Activated CD4-positive, alpha-beta T cell treated with anti-CD3 and anti-CD28 coated beads, Interleukin-2, amount 50 U/mL, for 48 hours (primary cell): Measurements from ENCODE around the gene EPHA1.
"Not testable (repeated sequence)": the region's sequence is repeated elsewhere in the genome, so short reads cannot be mapped to it uniquely, and the experiment has no call there.

ENCODE experiments used
- DNase-seq, 2 experiments: peaks; one replicate each; pipeline ENCODE4 v3.0.0-alpha.2; 2020

Gene EPHA1

GRCh38 chr7:143401265-143401664 is 7.4 kb downstream of the EPHA1 start:
- DNase-seq, result no peak

DNA sequence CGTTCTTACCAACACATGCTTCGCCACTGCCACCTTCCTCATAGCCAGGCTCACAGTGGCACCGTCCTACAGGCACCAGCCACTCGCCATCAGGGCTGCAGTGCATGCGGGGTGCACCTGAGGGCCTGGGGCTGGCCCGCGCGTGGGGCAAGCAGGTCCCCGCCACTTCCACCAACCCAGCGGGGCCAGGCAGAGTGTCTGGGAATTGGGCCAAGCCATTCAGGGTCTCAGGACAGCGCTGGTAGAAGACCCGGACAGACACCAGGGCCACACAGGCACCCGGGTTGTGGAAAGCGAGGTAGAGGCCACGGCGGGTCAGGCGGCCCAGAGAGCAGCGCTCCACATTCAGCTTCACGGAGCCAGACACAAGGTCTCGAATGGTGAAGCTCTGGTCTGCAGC is 9.0 kb downstream of the EPHA1 start:
- DNase-seq, result no peak

DNA sequence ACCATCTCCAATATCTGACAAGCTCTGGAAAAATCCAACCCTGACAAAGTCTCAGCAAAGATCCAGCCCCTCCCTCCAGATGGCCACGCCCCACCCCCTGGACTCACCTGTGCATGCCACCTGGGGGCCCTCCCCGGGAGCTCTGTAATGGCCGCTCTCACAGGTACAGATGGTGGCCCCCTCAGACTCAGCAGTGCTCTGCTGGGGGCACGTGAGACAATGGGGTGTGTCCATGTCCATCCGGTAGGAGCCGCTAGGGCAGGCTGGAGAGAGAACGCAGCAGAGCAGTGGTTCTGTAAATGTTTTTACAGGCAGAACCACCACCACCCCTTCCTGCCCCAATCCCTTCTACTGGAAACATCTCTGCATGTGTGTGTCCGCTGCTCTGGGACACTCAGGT is 9.5 kb downstream of the EPHA1 start:
- DNase-seq, result no peak

GRCh38 chr7:143398616-143399015 is 10.0 kb downstream of the EPHA1 start:
- no peak for DNase-seq

GRCh38 chr7:143397710-143398530 is 10.7 kb downstream of the EPHA1 start:
- DNase-seq, result no peak

GRCh38 chr7:143396625-143397556 is 11.8 kb downstream of the EPHA1 start:
- DNase-seq, result no peak

- no peak for DNase-seq
Measured at GRCh38 chr7:143396182-143396581, 12.5 kb downstream of the EPHA1 start.

DNA sequence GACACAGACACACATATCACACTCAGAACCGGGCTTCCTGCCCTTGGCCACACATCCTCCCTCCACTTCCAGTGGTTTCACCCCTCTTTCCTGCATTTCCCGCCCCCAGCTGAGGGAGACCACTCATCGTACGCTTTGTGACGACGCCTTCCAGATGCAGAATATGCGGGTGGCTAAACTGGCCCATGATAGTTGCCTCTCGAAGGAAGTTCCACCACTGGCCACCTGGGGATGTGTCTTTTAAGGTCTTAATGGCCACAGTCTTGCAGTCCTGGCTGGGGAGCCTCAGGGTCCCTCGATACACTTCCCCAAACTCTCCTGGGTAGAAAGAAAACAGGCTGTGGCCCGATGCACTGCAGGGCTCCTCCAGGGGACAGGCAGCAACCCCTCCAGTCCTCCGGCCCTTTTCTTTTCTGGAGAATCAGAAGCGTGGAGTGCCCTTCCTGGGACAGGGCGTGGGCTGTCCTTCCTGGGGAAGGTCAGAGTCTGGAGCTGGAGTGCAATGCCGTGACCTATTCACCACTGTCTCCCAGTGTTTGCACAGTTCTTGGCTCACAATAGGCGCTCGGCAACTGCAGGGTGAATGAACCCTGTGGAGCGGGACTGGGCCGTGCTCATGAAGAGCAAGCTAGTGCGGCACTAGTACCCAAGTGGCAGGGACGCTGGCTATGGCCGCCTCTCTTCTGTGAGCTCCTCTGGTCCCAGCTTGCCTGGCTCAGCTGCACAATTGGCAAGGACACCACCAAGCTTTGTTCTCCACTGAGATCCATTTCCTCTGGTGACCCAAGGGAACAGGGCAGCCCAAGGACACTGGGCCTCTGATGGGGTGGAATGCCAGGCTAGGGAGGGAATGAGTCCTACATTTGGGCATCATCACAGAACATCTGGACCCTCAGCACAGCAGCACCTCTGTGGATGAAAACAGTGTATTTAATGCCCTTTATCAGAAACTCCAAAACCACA is 13.2 kb downstream of the EPHA1 start:
- no peak for DNase-seq

GRCh38 chr7:143394777-143395176 is 13.9 kb downstream of the EPHA1 start:
- no peak for DNase-seq

- no peak for DNase-seq
Measured at GRCh38 chr7:143394068-143394467, 14.6 kb downstream of the EPHA1 start.

DNA sequence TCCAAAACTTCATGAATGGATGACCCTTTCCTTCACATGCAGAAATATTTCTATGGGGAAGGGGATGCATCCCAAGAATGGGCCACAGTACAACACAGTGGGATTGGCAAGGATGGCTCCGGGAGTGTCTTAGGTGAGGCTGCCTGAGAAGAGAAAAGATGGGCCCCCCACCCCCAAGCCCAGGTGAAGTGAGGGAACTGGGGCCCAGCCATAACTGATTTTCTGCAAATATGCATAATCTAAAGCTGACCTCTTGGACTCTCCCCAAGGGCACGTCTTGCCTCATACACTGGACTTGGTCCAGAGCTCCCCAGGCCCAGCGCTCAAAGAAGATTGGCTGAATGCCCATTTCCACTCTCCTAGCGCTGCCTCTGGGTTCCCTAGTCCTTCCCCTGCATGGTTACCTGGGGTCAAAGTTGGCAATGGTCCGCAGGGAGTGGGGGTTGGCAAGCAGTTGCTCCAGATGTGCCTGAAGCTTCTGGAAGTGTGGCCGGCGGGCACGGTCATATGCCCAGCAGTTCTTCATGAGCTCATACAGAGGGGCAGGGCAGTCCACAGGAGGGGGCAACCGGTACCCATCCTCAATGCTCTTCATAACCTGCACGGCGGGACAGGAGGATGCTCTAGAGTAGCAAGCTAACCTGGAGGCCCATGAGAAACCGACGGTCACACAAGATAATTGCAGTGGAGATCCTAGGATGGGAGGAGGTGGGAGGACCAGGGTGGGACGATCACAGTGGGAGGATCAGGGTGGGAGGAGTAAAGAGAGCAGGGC is 15.2 kb downstream of the EPHA1 start:
- DNase-seq, result no peak

- DNase-seq, result no peak
Measured at GRCh38 chr7:143392875-143393266, 15.8 kb downstream of the EPHA1 start.

GRCh38 chr7:143392427-143392826 is 16.2 kb downstream of the EPHA1 start:
- DNase-seq, result not testable (repeated sequence)

- no peak for DNase-seq
Measured at GRCh38 chr7:143391462-143392404, 16.9 kb downstream of the EPHA1 start.

DNA sequence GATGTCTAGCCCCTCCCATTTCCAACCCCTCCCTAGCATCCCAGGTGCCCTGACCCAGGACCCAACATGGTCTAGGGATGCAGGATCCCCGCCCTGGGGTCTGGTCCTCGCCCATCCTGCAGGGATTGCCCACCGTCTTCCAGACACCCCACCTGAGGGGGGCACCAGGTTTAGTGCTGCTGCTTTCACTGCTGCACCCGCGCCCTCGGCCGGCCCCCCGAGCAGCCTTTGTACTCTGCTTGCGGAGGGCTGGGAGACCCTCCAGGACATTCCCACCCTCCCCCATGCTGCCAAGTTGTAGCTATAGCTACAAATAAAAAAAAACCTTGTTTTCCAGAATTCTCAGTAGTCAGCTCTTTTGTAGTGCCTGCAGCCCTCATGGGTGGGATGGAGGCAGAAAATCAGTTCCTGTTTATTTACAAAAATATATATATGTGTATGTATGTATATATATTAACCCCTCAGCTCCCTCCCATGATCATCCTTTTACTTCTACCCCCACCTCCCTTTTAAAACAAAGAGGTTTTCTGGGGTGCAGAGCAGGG is 17.8 kb downstream of the EPHA1 start:
- no peak for DNase-seq

DNA sequence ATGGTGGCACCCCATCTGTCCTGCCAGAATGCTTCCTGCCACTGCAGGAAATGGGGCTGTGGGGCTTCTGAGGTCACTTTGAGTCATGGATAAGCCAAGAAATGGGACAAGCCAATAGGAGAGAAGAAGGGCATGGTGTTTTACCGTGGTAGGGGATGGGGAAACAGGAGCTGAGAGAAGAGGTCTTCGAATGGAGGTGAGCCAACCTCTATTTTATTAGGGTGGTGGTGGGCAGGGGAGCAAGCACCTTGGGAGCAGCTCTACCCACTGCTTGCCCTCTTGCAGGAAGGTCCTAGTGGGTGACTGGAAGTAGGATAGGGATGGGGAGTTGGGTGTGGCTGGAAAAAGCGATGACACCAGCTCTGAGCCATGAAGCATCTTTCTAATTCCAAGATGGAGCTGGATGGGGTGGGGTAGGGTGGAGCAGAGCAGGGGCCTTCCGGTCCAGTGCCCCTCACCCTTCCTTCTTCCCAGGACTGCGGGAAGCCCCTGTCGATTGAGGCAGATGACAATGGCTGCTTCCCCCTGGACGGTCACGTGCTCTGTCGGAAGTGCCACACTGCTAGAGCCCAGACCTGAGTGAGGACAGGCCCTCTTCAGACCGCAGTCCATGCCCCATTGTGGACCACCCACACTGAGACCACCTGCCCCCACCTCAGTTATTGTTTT is 18.4 kb downstream of the EPHA1 start:
- DNase-seq, result no peak

GRCh38 chr7:143389316-143390103 is 19.1 kb downstream of the EPHA1 start:
- DNase-seq, result no peak

DNA sequence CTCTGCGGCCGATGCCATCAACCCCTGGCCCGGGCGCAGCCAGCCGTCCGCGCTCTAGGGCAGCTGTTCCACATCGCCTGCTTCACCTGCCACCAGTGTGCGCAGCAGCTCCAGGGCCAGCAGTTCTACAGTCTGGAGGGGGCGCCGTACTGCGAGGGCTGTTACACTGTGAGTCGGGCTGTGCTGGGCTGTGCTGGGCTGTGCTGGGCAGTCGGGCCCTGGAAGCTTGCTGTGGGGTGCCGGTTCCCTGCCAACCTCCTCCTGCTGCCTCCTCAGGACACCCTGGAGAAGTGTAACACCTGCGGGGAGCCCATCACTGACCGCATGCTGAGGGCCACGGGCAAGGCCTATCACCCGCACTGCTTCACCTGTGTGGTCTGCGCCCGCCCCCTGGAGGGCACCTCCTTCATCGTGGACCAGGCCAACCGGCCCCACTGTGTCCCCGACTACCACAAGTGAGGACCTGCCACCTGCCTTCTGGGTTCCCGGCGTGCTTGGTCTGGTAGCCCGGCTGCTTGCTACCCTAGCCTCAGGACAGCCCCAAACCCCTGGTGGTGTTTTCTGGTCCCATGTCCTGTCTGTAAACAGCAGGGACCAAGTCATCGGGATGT is 20.1 kb downstream of the EPHA1 start:
- DNase-seq, result no peak

DNA sequence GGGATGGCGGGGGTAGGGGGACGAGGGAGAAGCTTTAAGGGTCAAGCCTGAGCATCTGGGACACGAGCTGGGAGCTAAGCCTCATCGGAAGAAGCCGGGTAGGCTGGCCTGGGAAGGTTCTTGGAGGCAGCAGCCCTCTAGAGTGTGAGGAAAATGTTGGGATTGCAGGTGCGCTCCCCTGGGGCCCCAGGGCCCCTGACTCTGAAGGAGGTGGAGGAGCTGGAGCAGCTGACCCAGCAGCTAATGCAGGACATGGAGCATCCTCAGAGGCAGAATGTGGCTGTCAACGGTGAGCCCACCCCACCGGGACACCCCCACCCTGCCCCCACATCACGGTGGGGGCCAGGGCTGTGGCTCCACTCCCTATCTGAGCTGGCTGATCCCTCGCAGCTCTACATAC is 20.6 kb downstream of the EPHA1 start:
- DNase-seq, result no peak
